ENCODE measurements around the gene CCDC83. TPM values are rescaled to one million over a fixed set of nuclear protein-coding genes. Genes with fewer than 3 reads are reported as not detected.
"Not testable (repeated sequence)": the region's sequence is repeated elsewhere in the genome, so short reads cannot be mapped to it uniquely, and the experiment has no call there.

Gene CCDC83
- total and polyA plus RNA-seq, 4 donors: not detected

- no peak overlapping the region for H3K27ac ChIP-seq (ENCODE audit: low read depth in 1 of 2, low read length in 1 of 2)
- TF ChIP-seq CTCF (IDR thresholded peaks at IDR 0.05; ENCODE audit: control extremely low read depth, extremely low read depth): no peak
- 88 to 94% methylated on average over 1 of the region's 1 CpG for WGBS, 2 donors
- no peaks in the 10 kb centered on the region for H3K27me3 ChIP-seq (ENCODE audit: control insufficient read depth in 3 of 3, insufficient read depth in 3 of 3, low read length in 2 of 3)
- H3K4me3 ChIP-seq: no peak overlapping the region
- no peaks in the 10 kb centered on the region for H3K4me1 ChIP-seq (ENCODE audit: control insufficient read depth in 5 of 5, insufficient read depth in 5 of 5, low read length in 5 of 5)
- H3K9me3 ChIP-seq (ENCODE audit: control insufficient read depth in 4 of 4, insufficient read depth in 3 of 4, low read length in 3 of 4): no peaks in the 10 kb centered on the region
- H3K36me3 ChIP-seq (ENCODE audit: control insufficient read depth in 4 of 4, insufficient read depth in 4 of 4, low read length in 4 of 4): no peaks in the 10 kb centered on the region
- DNase-seq (no peak), ATAC-seq (ENCODE audit: insufficient read depth, low FRiP score) (no peak)
- no peak overlapping the region for H3K9ac ChIP-seq (ENCODE audit: insufficient read depth in 1 of 2, low read length in 2 of 2)
Measured at GRCh38 chr11:85923455-85923854, 68.3 kb downstream of the CCDC83 start.

GRCh38 chr11:85926653-85927214, 71.6 kb downstream of the CCDC83 start:
- H3K9ac ChIP-seq (ENCODE audit: insufficient read depth in 1 of 2, low read length in 2 of 2); H3K27me3 ChIP-seq (ENCODE audit: control insufficient read depth in 3 of 3, insufficient read depth in 3 of 3, low read length in 2 of 3); H3K9me3 ChIP-seq (ENCODE audit: control insufficient read depth in 4 of 4, insufficient read depth in 3 of 4, low read length in 3 of 4); H3K4me3 ChIP-seq; H3K36me3 ChIP-seq (ENCODE audit: control insufficient read depth in 4 of 4, insufficient read depth in 4 of 4, low read length in 4 of 4); DNase-seq; H3K27ac ChIP-seq (ENCODE audit: low read depth in 1 of 2, low read length in 1 of 2); ATAC-seq (ENCODE audit: insufficient read depth, low FRiP score); H3K4me1 ChIP-seq (ENCODE audit: control insufficient read depth in 5 of 5, insufficient read depth in 5 of 5, low read length in 5 of 5): not testable (repeated sequence)
- WGBS, 2 donors: 80 to 87% methylated on average over 2 of the region's 2 CpGs

- no peaks in the 10 kb centered on the region for H3K27me3 ChIP-seq (ENCODE audit: control insufficient read depth in 3 of 3, insufficient read depth in 3 of 3, low read length in 2 of 3)
- no peak for TF ChIP-seq CTCF (IDR thresholded peaks at IDR 0.05; ENCODE audit: control extremely low read depth, extremely low read depth)
- ATAC-seq (ENCODE audit: insufficient read depth, low FRiP score): no peak
- no peaks in the 10 kb centered on the region for H3K36me3 ChIP-seq (ENCODE audit: control insufficient read depth in 4 of 4, insufficient read depth in 4 of 4, low read length in 4 of 4)
- H3K27ac ChIP-seq (ENCODE audit: low read depth in 1 of 2, low read length in 1 of 2): no peak overlapping the region
- H3K9me3 ChIP-seq (ENCODE audit: control insufficient read depth in 4 of 4, insufficient read depth in 3 of 4, low read length in 3 of 4): peaks cover 0 to 3% (median 0%) of the 10 kb centered on the region in 4 donors
- no peak for DNase-seq
- H3K4me1 ChIP-seq (ENCODE audit: control insufficient read depth in 5 of 5, insufficient read depth in 5 of 5, low read length in 5 of 5): peaks cover 0 to 2% (median 0%) of the 10 kb centered on the region in 5 donors
- WGBS, 2 donors: 64 to 86% methylated on average over 11 of the region's 11 CpGs
- H3K4me3 ChIP-seq: no peak overlapping the region
- no peak overlapping the region for H3K9ac ChIP-seq (ENCODE audit: insufficient read depth in 1 of 2, low read length in 2 of 2)
Measured at GRCh38 chr11:85930879-85931366, 75.7 kb downstream of the CCDC83 start.

- Histone ChIP-seq H3K9me3 (ENCODE audit: control insufficient read depth in 4 of 4, insufficient read depth in 3 of 4, low read length in 3 of 4) (peaks cover 0 to 3% (median 0%) of the 10 kb centered on the region in 4 donors), H3K36me3 (ENCODE audit: control insufficient read depth in 4 of 4, insufficient read depth in 4 of 4, low read length in 4 of 4) (no peaks in the 10 kb centered on the region), H3K4me3 (no peak overlapping the region), H3K27me3 (ENCODE audit: control insufficient read depth in 3 of 3, insufficient read depth in 3 of 3, low read length in 2 of 3) (no peaks in the 10 kb centered on the region), H3K4me1 (ENCODE audit: control insufficient read depth in 5 of 5, insufficient read depth in 5 of 5, low read length in 5 of 5) (peaks cover 0 to 2% (median 0%) of the 10 kb centered on the region in 5 donors), H3K27ac (ENCODE audit: low read depth in 1 of 2, low read length in 1 of 2) (no peak overlapping the region), H3K9ac (ENCODE audit: insufficient read depth in 1 of 2, low read length in 2 of 2) (no peak overlapping the region)
- DNase-seq: no peak
- no peak for TF ChIP-seq CTCF (IDR thresholded peaks at IDR 0.05; ENCODE audit: control extremely low read depth, extremely low read depth)
- ATAC-seq (ENCODE audit: insufficient read depth, low FRiP score): no peak
- 63 to 68% methylated on average over 47 of the region's 47 CpGs for WGBS, 2 donors
Measured at GRCh38 chr11:85934596-85935169, 79.5 kb downstream of the CCDC83 start.

All from lung (tissue), 12 donors.